Astrocyte (in vitro differentiated cells and primary cell): ENCODE results near the gene RPS2. TPM values are rescaled to one million over a fixed set of nuclear protein-coding genes. Genes with fewer than 3 reads are reported as not detected.

ENCODE experiments used
- DNase-seq: peaks from one replicate; pipeline ENCODE4 v3.0.0-alpha.2; 2010; ENCODE audit warnings: low read depth
- FAIRE-seq: peaks from 2 replicates; lab custom pipeline; 2011; peaks lifted over from hg19 to GRCh38; lab: Jason Lieb, UNC
- H2AFZ ChIP-seq: 2 replicates; pipeline ENCODE4 v1.6.0; 2012; ENCODE audit warnings: low read depth, low read length, inconsistent platforms
- H3K27ac ChIP-seq: 2 replicates; pipeline ENCODE4 v1.5.1; 2011; ENCODE audit warnings: low read depth, low read length, inconsistent platforms
- H3K27me3 ChIP-seq: 2 replicates; pipeline ENCODE4 v1.6.0; 2011; ENCODE audit warnings: low read length, inconsistent platforms; ENCODE audit not compliant: insufficient read depth
- H3K36me3 ChIP-seq: 2 replicates; pipeline ENCODE4 v1.5.1; 2011; ENCODE audit warnings: low read length, inconsistent platforms; ENCODE audit not compliant: insufficient read depth
- H3K4me1 ChIP-seq: 2 replicates; pipeline ENCODE4 v1.5.1; 2011; ENCODE audit warnings: low read length, inconsistent platforms; ENCODE audit not compliant: insufficient read depth
- H3K4me2 ChIP-seq: 2 replicates; pipeline ENCODE4 v1.6.0; 2012; ENCODE audit warnings: low read length, inconsistent platforms
- H3K4me3 ChIP-seq: 2 replicates; pipeline ENCODE4 v1.5.1; 2011; ENCODE audit warnings: low read depth, mild to moderate bottlenecking, low read length, inconsistent platforms; ENCODE audit not compliant: insufficient read depth
- H3K79me2 ChIP-seq: 2 replicates; pipeline ENCODE4 v1.6.0; 2012; ENCODE audit warnings: mild to moderate bottlenecking, low read length, inconsistent platforms; ENCODE audit not compliant: insufficient read depth
- H3K9ac ChIP-seq: 2 replicates; pipeline ENCODE4 v1.6.0; 2012; ENCODE audit warnings: mild to moderate bottlenecking, low read length, inconsistent platforms
- H3K9me3 ChIP-seq: 2 replicates; pipeline ENCODE4 v1.5.1; 2012; ENCODE audit warnings: low read depth, mild to moderate bottlenecking, low read length, inconsistent platforms; ENCODE audit not compliant: insufficient read depth
- H4K20me1 ChIP-seq: 2 replicates; pipeline ENCODE4 v1.6.0; 2012; ENCODE audit warnings: low read length, inconsistent platforms; ENCODE audit not compliant: insufficient read depth
- H3K27ac Mint-ChIP-seq: one replicate; pipeline ENCODE4 v1.8.0; 2021; ENCODE audit warnings: mild to moderate bottlenecking, mixed read lengths; ENCODE audit not compliant: unreplicated experiment
- H3K27me3 Mint-ChIP-seq: one replicate; pipeline ENCODE4 v1.8.0; 2021; ENCODE audit warnings: low read depth, mixed read lengths; ENCODE audit not compliant: unreplicated experiment
- H3K36me3 Mint-ChIP-seq: one replicate; pipeline ENCODE4 v1.8.0; 2021; ENCODE audit warnings: low read depth, mixed read lengths; ENCODE audit not compliant: unreplicated experiment
- H3K4me1 Mint-ChIP-seq: one replicate; pipeline ENCODE4 v1.8.0; 2021; ENCODE audit warnings: low read depth, mixed read lengths; ENCODE audit not compliant: unreplicated experiment
- H3K4me3 Mint-ChIP-seq: one replicate; pipeline ENCODE4 v1.8.0; 2021; ENCODE audit warnings: mild to moderate bottlenecking, moderate library complexity, mixed read lengths; ENCODE audit not compliant: unreplicated experiment
- H3K9me3 Mint-ChIP-seq: one replicate; pipeline ENCODE4 v1.8.0; 2021; ENCODE audit warnings: mild to moderate bottlenecking, mixed read lengths; ENCODE audit not compliant: unreplicated experiment
- EZH2 ChIP-seq: IDR thresholded peaks from 2 replicates; pipeline ENCODE4 v1.6.1; 2012; ENCODE audit warnings: mild to moderate bottlenecking, low read length, inconsistent platforms; ENCODE audit not compliant: insufficient read depth
- total RNA-seq: library from RNA; stranded (reverse); gene quantifications from 2 replicates; pipeline ENCODE4 v1.2.1, GENCODE V29; 2021
- TF ChIP-seq, protein P1 (sequence below): IDR thresholded peaks from 2 replicates; pipeline ENCODE4 v1.5.1; 2011; ENCODE audit warnings: low read depth, mild to moderate bottlenecking, inconsistent platforms, low read length, moderate library complexity; ENCODE audit not compliant: insufficient read depth

Gene RPS2
- total RNA-seq, 1 donor from 2014 or later = 2,534 TPM

DNA sequence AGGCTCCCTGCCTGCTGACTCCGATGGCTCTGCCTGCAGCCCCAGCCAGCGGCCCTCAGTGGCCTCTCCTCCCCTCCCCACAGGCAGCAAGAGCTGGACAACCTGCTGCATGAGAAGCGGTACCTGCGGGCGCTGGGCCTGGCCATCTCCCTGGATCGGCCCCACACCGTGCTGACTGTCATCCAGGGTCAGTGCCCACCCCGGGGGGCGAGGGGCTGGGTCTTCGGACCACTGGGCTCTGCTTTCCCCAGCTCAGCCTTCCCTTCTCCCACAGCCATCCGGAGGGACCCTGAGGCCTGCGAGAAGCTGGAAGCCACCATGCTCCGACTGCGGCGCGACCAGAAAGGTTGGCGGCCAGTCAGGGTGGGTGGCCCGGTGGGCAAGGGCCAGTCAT lies 13.2 kb upstream of the RPS2 start:
- Histone ChIP-seq H3K4me2 (no peak overlapping the region), H3K4me1 (peaks cover 1% of the 10 kb centered on the region), H3K4me3 (no peak overlapping the region), H4K20me1 (peaks cover 51% of the 10 kb centered on the region), H2AFZ (no peak overlapping the region), H3K9ac (no peak overlapping the region), H3K36me3 (peaks cover 7% of the 10 kb centered on the region), H3K27me3 (peaks cover 30% of the 10 kb centered on the region), H3K27ac (no peak overlapping the region), H3K9me3 (no peaks in the 10 kb centered on the region), H3K79me2 (peaks cover 21% of the 10 kb centered on the region)
- Mint-ChIP-seq H3K36me3 (peaks cover 6% of the 10 kb centered on the region), H3K27me3 (peaks cover 16% of the 10 kb centered on the region), H3K4me1 (peaks cover 2% of the 10 kb centered on the region), H3K27ac (no peak overlapping the region), H3K9me3 (no peaks in the 10 kb centered on the region), H3K4me3 (no peak overlapping the region)
- no peak for DNase-seq
- TF ChIP-seq, protein P1, sequence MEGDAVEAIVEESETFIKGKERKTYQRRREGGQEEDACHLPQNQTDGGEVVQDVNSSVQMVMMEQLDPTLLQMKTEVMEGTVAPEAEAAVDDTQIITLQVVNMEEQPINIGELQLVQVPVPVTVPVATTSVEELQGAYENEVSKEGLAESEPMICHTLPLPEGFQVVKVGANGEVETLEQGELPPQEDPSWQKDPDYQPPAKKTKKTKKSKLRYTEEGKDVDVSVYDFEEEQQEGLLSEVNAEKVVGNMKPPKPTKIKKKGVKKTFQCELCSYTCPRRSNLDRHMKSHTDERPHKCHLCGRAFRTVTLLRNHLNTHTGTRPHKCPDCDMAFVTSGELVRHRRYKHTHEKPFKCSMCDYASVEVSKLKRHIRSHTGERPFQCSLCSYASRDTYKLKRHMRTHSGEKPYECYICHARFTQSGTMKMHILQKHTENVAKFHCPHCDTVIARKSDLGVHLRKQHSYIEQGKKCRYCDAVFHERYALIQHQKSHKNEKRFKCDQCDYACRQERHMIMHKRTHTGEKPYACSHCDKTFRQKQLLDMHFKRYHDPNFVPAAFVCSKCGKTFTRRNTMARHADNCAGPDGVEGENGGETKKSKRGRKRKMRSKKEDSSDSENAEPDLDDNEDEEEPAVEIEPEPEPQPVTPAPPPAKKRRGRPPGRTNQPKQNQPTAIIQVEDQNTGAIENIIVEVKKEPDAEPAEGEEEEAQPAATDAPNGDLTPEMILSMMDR = no peak
- TF ChIP-seq EZH2 = no peak
- FAIRE-seq = no peak

GRCh38 chr16:1976951-1977874 lies 12.6 kb upstream of the RPS2 start:
- H3K9ac ChIP-seq = no peak overlapping the region
- H3K36me3 ChIP-seq = peaks cover 7% of the 10 kb centered on the region
- no peak overlapping the region for H2AFZ ChIP-seq
- peaks cover 28% of the 10 kb centered on the region for H3K79me2 ChIP-seq
- DNase-seq (no peak), FAIRE-seq (no peak)
- no peak overlapping the region for H3K4me2 ChIP-seq
- Mint-ChIP-seq H3K27me3 (peaks cover 11% of the 10 kb centered on the region), H3K36me3 (peaks cover 6% of the 10 kb centered on the region), H3K4me1 (peaks cover 5% of the 10 kb centered on the region), H3K4me3 (no peak overlapping the region), H3K27ac (no peak overlapping the region), H3K9me3 (no peaks in the 10 kb centered on the region)
- no peak overlapping the region for H3K27ac ChIP-seq
- peaks cover 6% of the 10 kb centered on the region for H3K4me1 ChIP-seq
- H3K4me3 ChIP-seq = no peak overlapping the region
- H3K9me3 ChIP-seq = no peaks in the 10 kb centered on the region
- TF ChIP-seq EZH2 = no peak
- TF ChIP-seq, protein P1 = no peak
- peaks cover 49% of the 10 kb centered on the region for H4K20me1 ChIP-seq
- H3K27me3 ChIP-seq = peaks cover 24% of the 10 kb centered on the region

- peaks cover 31% of the 10 kb centered on the region for H3K79me2 ChIP-seq
- FAIRE-seq (no peak), DNase-seq (no peak)
- Mint-ChIP-seq H3K36me3 (peaks cover 6% of the 10 kb centered on the region), H3K4me1 (peaks cover 8% of the 10 kb centered on the region), H3K9me3 (no peaks in the 10 kb centered on the region), H3K27ac (no peak overlapping the region), H3K4me3 (no peak overlapping the region), H3K27me3 (peaks cover 3% of the 10 kb centered on the region)
- no peak for TF ChIP-seq EZH2
- TF ChIP-seq, protein P1 = no peak
- H2AFZ ChIP-seq = no peak overlapping the region
- no peak overlapping the region for H3K4me2 ChIP-seq
- H3K4me3 ChIP-seq = no peak overlapping the region
- peaks cover 10% of the 10 kb centered on the region for H3K4me1 ChIP-seq
- peaks cover 15% of the 10 kb centered on the region for H3K27me3 ChIP-seq
- H4K20me1 ChIP-seq = peaks cover 39% of the 10 kb centered on the region
- no peak overlapping the region for H3K27ac ChIP-seq
- no peak overlapping the region for H3K9ac ChIP-seq
- no peaks in the 10 kb centered on the region for H3K9me3 ChIP-seq
- H3K36me3 ChIP-seq = peaks cover 7% of the 10 kb centered on the region
These were observed 11.5 kb upstream of the RPS2 start for GRCh38 chr16:1976216-1976520.
